Skeletal muscle tissue (tissue), 4 donors: Measurements from ENCODE around the gene PRRX1. TPM values are rescaled to one million over a fixed set of nuclear protein-coding genes. Genes with fewer than 3 reads are reported as not detected.

Experiments
- H3K27ac ChIP-seq: one replicate; pipeline ENCODE4 v1.7.0; 2013; ENCODE audit warnings: mild to moderate bottlenecking, low read depth, low read length, inconsistent platforms
- H3K27me3 ChIP-seq, 3 donors: one replicate each; pipeline ENCODE4 v1.7.0; 2013; ENCODE audit warnings: low read length in 3 of 3; ENCODE audit not compliant: control insufficient read depth in 3 of 3, insufficient read depth in 3 of 3
- H3K36me3 ChIP-seq, 3 donors: one replicate each; pipeline ENCODE4 v1.7.0; 2013; ENCODE audit warnings: low read length in 3 of 3; ENCODE audit not compliant: control insufficient read depth in 3 of 3, insufficient read depth in 3 of 3
- H3K4me1 ChIP-seq, 3 donors: one replicate each; pipeline ENCODE4 v1.7.0; 2013; ENCODE audit warnings: low read length in 3 of 3, mild to moderate bottlenecking in 3 of 3; ENCODE audit not compliant: control insufficient read depth in 3 of 3, insufficient read depth in 3 of 3
- H3K4me3 ChIP-seq, 3 donors: one replicate each; pipeline ENCODE4 v1.7.0; 2013; ENCODE audit warnings: low read length in 3 of 3
- H3K9ac ChIP-seq, 3 donors: one replicate each; pipeline ENCODE4 v1.7.0; 2013; ENCODE audit warnings: low read length in 3 of 3, mild to moderate bottlenecking in 3 of 3, moderate library complexity in 2 of 3, low read depth in 1 of 3
- H3K9me3 ChIP-seq, 3 donors: one replicate each; pipeline ENCODE4 v1.7.0; 2013; ENCODE audit warnings: low read length in 3 of 3; ENCODE audit not compliant: control insufficient read depth in 3 of 3
- total RNA-seq: library from RNA; depleted of rRNA; stranded (reverse); fragments of >200 nt; gene quantifications from one replicate; pipeline ENCODE4 v1.2.3, GENCODE V29; 2014
- donor health status: Osteomylitis.

The PRRX1 gene
- total RNA-seq, 1 donor from 2014 or later, result 127 TPM

- Histone ChIP-seq H3K9ac (no peak overlapping the region), H3K36me3 (no peaks in the 10 kb centered on the region), H3K27ac (no peak overlapping the region), H3K4me3 (no peak overlapping the region), H3K4me1 (no peaks in the 10 kb centered on the region), H3K9me3 (peaks cover 0 to 3% (median 0%) of the 10 kb centered on the region in 3 donors), H3K27me3 (no peaks in the 10 kb centered on the region)
These were observed 78.7 kb downstream of the PRRX1 start for GRCh38 chr1:170742600-170742999.

- H3K9me3 ChIP-seq, result peaks cover 0 to 3% (median 0%) of the 10 kb centered on the region in 3 donors
- no peaks in the 10 kb centered on the region for H3K27me3 ChIP-seq
- H3K4me3 ChIP-seq, result no peak overlapping the region
- H3K27ac ChIP-seq, result no peak overlapping the region
- H3K36me3 ChIP-seq, result no peaks in the 10 kb centered on the region
- H3K9ac ChIP-seq, result no peak overlapping the region
- no peaks in the 10 kb centered on the region for H3K4me1 ChIP-seq
These were observed 79.2 kb downstream of the PRRX1 start for GRCh38 chr1:170743083-170743482.

- Histone ChIP-seq H3K4me3 (no peak overlapping the region), H3K27me3 (no peaks in the 10 kb centered on the region), H3K4me1 (peaks cover 0 to 5% (median 0%) of the 10 kb centered on the region in 3 donors), H3K9ac (peak overlapping the region in 1 of 3 donors; percentile 4), H3K36me3 (no peaks in the 10 kb centered on the region), H3K9me3 (no peaks in the 10 kb centered on the region), H3K27ac (no peak overlapping the region)
These were observed 85.6 kb downstream of the PRRX1 start for GRCh38 chr1:170749549-170749948.

GRCh38 chr1:170749959-170750358 lies 86.0 kb downstream of the PRRX1 start:
- Histone ChIP-seq H3K27ac (no peak overlapping the region), H3K4me3 (no peak overlapping the region), H3K9ac (peak overlapping the region in 1 of 3 donors; percentile 4), H3K36me3 (no peaks in the 10 kb centered on the region), H3K27me3 (no peaks in the 10 kb centered on the region), H3K9me3 (no peaks in the 10 kb centered on the region), H3K4me1 (peaks cover 0 to 5% (median 0%) of the 10 kb centered on the region in 3 donors)

- Histone ChIP-seq H3K4me3 (no peak overlapping the region), H3K27me3 (no peaks in the 10 kb centered on the region), H3K36me3 (no peaks in the 10 kb centered on the region), H3K4me1 (no peaks in the 10 kb centered on the region), H3K9me3 (no peaks in the 10 kb centered on the region), H3K9ac (no peak overlapping the region), H3K27ac (no peak overlapping the region)
These were observed 91.9 kb downstream of the PRRX1 start for GRCh38 chr1:170755795-170756194.

GRCh38 chr1:170758992-170759391 lies 95.1 kb downstream of the PRRX1 start:
- Histone ChIP-seq H3K27me3 (no peaks in the 10 kb centered on the region), H3K4me1 (no peaks in the 10 kb centered on the region), H3K27ac (no peak overlapping the region), H3K4me3 (no peak overlapping the region), H3K36me3 (no peaks in the 10 kb centered on the region), H3K9ac (no peak overlapping the region), H3K9me3 (no peaks in the 10 kb centered on the region)

- Histone ChIP-seq H3K4me3 (no peak overlapping the region), H3K27ac (no peak overlapping the region), H3K9ac (no peak overlapping the region), H3K9me3 (no peaks in the 10 kb centered on the region), H3K4me1 (no peaks in the 10 kb centered on the region), H3K36me3 (no peaks in the 10 kb centered on the region), H3K27me3 (no peaks in the 10 kb centered on the region)
These were observed 101.3 kb downstream of the PRRX1 start for GRCh38 chr1:170765279-170765678.

GRCh38 chr1:170765712-170766330 lies 101.9 kb downstream of the PRRX1 start:
- no peaks in the 10 kb centered on the region for H3K9me3 ChIP-seq
- no peak overlapping the region for H3K4me3 ChIP-seq
- H3K27me3 ChIP-seq, result no peaks in the 10 kb centered on the region
- no peak overlapping the region for H3K27ac ChIP-seq
- no peaks in the 10 kb centered on the region for H3K4me1 ChIP-seq
- no peaks in the 10 kb centered on the region for H3K36me3 ChIP-seq
- no peak overlapping the region for H3K9ac ChIP-seq

- H3K9me3 ChIP-seq, result no peaks in the 10 kb centered on the region
- no peaks in the 10 kb centered on the region for H3K27me3 ChIP-seq
- no peaks in the 10 kb centered on the region for H3K4me1 ChIP-seq
- H3K27ac ChIP-seq, result no peak overlapping the region
- no peak overlapping the region for H3K4me3 ChIP-seq
- no peak overlapping the region for H3K9ac ChIP-seq
- H3K36me3 ChIP-seq, result no peaks in the 10 kb centered on the region
These were observed 105.0 kb downstream of the PRRX1 start for GRCh38 chr1:170768929-170769328.

GRCh38 chr1:170769691-170770090 lies 105.8 kb downstream of the PRRX1 start:
- Histone ChIP-seq H3K4me3 (no peak overlapping the region), H3K9ac (no peak overlapping the region), H3K36me3 (no peaks in the 10 kb centered on the region), H3K9me3 (no peaks in the 10 kb centered on the region), H3K4me1 (no peaks in the 10 kb centered on the region), H3K27me3 (no peaks in the 10 kb centered on the region), H3K27ac (no peak overlapping the region)
